ENCODE measurements around the gene SPOP. TPM values are rescaled to one million over a fixed set of nuclear protein-coding genes. Genes with fewer than 3 reads are reported as not detected.

Gene SPOP
- total and polyA plus RNA-seq, 2 experiments from 2014 or later, result 51.2 to 65.7 TPM

- H3K9me3 ChIP-seq (ENCODE audit: low read depth), result no peaks in the 10 kb centered on the region
- no peak for DNase-seq (ENCODE audit: low spot score)
Measured at GRCh38 chr17:49564638-49565037, 113.3 kb downstream of the SPOP start.

GRCh38 chr17:49557312-49558024 lies 120.4 kb downstream of the SPOP start:
- H2AFZ ChIP-seq, result no peak overlapping the region
- H3K4me2 ChIP-seq, result no peak overlapping the region
- no peak overlapping the region for H3K4me3 ChIP-seq
- TF ChIP-seq CTCF (IDR thresholded peaks at IDR 0.05; ENCODE audit: poor library complexity) (peak; percentile 53), EZH2 (IDR thresholded peaks at IDR 0.05; ENCODE audit: borderline replicate concordance) (no peak)
- no peaks in the 10 kb centered on the region for H3K79me2 ChIP-seq
- H4K20me1 ChIP-seq (ENCODE audit: insufficient read depth, poor library complexity, severe bottlenecking), result no peaks in the 10 kb centered on the region
- no peaks in the 10 kb centered on the region for H3K36me3 ChIP-seq (replicated peaks; ENCODE audit: insufficient read depth, low read depth)
- 26% methylated on average over 9 of the region's 9 CpGs for WGBS (ENCODE audit: low lambda C conversion rate, missing lambda C conversion rate)
- peak; percentile 73 for DNase-seq (ENCODE audit: low spot score)
- H3K4me1 ChIP-seq (ENCODE audit: insufficient read depth), result peaks cover 5% of the 10 kb centered on the region
- no peaks in the 10 kb centered on the region for H3K9me3 ChIP-seq (ENCODE audit: low read depth)
- no peaks in the 10 kb centered on the region for H3K9me2 ChIP-seq (replicated peaks; ENCODE audit: insufficient read depth)
- H3K27me3 ChIP-seq, result no peaks in the 10 kb centered on the region
- no peak overlapping the region for H3K27ac ChIP-seq

More at GRCh38 chr17:49564638-49565037, 113.3 kb downstream of the SPOP start:
- Histone ChIP-seq H3K9me2 (replicated peaks; ENCODE audit: insufficient read depth) (no peaks in the 10 kb centered on the region), H3K4me1 (ENCODE audit: insufficient read depth) (no peaks in the 10 kb centered on the region), H3K27ac (no peak overlapping the region), H3K4me3 (no peak overlapping the region), H3K4me2 (no peak overlapping the region), H3K27me3 (peaks cover 4% of the 10 kb centered on the region), H3K79me2 (no peaks in the 10 kb centered on the region), H2AFZ (no peak overlapping the region), H3K36me3 (replicated peaks; ENCODE audit: insufficient read depth, low read depth) (no peaks in the 10 kb centered on the region), H4K20me1 (ENCODE audit: insufficient read depth, poor library complexity, severe bottlenecking) (no peaks in the 10 kb centered on the region)
- 90% methylated on average over 4 of the region's 4 CpGs for WGBS (ENCODE audit: low lambda C conversion rate, missing lambda C conversion rate)
- TF ChIP-seq EZH2 (IDR thresholded peaks at IDR 0.05; ENCODE audit: borderline replicate concordance) (no peak), EZH2phosphoT487 (IDR thresholded peaks at IDR 0.05; ENCODE audit: low read depth, severe bottlenecking, unreplicated experiment) (no peak), CTCF (IDR thresholded peaks at IDR 0.05; ENCODE audit: poor library complexity) (no peak)

GRCh38 chr17:49556223-49556943 lies 121.5 kb downstream of the SPOP start:
- Histone ChIP-seq H2AFZ (peak overlapping the region; percentile 84), H3K27ac (no peak overlapping the region), H3K36me3 (replicated peaks; ENCODE audit: insufficient read depth, low read depth) (no peaks in the 10 kb centered on the region), H3K79me2 (no peaks in the 10 kb centered on the region), H3K9me2 (replicated peaks; ENCODE audit: insufficient read depth) (no peaks in the 10 kb centered on the region), H3K27me3 (no peaks in the 10 kb centered on the region), H4K20me1 (ENCODE audit: insufficient read depth, poor library complexity, severe bottlenecking) (no peaks in the 10 kb centered on the region), H3K4me3 (no peak overlapping the region), H3K4me1 (ENCODE audit: insufficient read depth) (peaks cover 5% of the 10 kb centered on the region), H3K4me2 (peak overlapping the region; percentile 74), H3K9me3 (ENCODE audit: low read depth) (no peaks in the 10 kb centered on the region)
- TF ChIP-seq EZH2 (IDR thresholded peaks at IDR 0.05; ENCODE audit: borderline replicate concordance) (no peak), CTCF (IDR thresholded peaks at IDR 0.05; ENCODE audit: poor library complexity) (peak; percentile 95)
- DNase-seq (ENCODE audit: low spot score), result peak; percentile 88
- 13% methylated on average over 27 of the region's 30 CpGs for WGBS (ENCODE audit: low lambda C conversion rate, missing lambda C conversion rate)
